Tibial nerve (tissue), 4 donors: Measurements from ENCODE around the gene SLC7A1.

Experiments used
- EP300 ChIP-seq, 2 donors: sonication (generic); formaldehyde crosslinking; IDR thresholded peaks; one replicate each; pipeline ENCODE4 v1.6.1; 2017; ENCODE audit warnings: antibody characterized with exemption in 2 of 2, mild to moderate bottlenecking in 1 of 2
- POLR2A ChIP-seq, 2 donors: fragments of 450-650 bp; IDR thresholded peaks; one replicate each; pipeline ENCODE4 v1.6.1; 2017; ENCODE audit warnings: antibody characterized with exemption in 2 of 2, mild to moderate bottlenecking in 2 of 2, moderate library complexity in 2 of 2
- TF ChIP-seq, protein P1 (sequence below), 5 experiments: fragments of 200-600 bp in 3 of 5; fragments of 450-650 bp in 2 of 5; sonication (generic) in 3 of 5; IDR thresholded peaks; one replicate each; pipeline ENCODE4 v1.5.1; 2016 to 2019; ENCODE audit warnings: antibody characterized with exemption in 5 of 5, mild to moderate bottlenecking in 3 of 5, moderate library complexity in 2 of 5

DNA sequence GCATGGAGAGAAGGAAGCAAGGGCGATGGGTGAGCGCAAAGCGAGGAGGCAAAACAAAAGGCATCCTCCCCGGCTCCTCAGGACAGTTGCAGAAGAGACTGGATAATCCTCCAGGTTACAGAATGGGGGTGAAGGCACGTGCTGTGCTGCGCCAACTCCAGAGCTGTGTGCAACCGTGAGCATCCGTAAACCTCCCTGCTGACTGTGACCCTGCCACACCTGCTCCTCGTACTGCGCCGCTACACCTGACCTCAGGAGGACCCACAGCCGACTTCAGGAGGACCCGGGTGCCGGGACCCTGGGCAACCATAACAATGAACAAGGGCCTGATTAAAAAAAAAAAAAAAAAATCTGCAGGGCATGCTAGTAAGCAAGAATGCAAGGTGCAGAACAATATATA, 68.7 kb downstream of the SLC7A1 start:
- TF ChIP-seq, protein P1, sequence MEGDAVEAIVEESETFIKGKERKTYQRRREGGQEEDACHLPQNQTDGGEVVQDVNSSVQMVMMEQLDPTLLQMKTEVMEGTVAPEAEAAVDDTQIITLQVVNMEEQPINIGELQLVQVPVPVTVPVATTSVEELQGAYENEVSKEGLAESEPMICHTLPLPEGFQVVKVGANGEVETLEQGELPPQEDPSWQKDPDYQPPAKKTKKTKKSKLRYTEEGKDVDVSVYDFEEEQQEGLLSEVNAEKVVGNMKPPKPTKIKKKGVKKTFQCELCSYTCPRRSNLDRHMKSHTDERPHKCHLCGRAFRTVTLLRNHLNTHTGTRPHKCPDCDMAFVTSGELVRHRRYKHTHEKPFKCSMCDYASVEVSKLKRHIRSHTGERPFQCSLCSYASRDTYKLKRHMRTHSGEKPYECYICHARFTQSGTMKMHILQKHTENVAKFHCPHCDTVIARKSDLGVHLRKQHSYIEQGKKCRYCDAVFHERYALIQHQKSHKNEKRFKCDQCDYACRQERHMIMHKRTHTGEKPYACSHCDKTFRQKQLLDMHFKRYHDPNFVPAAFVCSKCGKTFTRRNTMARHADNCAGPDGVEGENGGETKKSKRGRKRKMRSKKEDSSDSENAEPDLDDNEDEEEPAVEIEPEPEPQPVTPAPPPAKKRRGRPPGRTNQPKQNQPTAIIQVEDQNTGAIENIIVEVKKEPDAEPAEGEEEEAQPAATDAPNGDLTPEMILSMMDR (IDR thresholded peaks at IDR 0.05), result no peak
- TF ChIP-seq EP300 (IDR thresholded peaks at IDR 0.05) (no peak), POLR2A (IDR thresholded peaks at IDR 0.05) (no peak)
